ENCODE data around the gene ADRM1.

- TF ChIP-seq, protein P1, sequence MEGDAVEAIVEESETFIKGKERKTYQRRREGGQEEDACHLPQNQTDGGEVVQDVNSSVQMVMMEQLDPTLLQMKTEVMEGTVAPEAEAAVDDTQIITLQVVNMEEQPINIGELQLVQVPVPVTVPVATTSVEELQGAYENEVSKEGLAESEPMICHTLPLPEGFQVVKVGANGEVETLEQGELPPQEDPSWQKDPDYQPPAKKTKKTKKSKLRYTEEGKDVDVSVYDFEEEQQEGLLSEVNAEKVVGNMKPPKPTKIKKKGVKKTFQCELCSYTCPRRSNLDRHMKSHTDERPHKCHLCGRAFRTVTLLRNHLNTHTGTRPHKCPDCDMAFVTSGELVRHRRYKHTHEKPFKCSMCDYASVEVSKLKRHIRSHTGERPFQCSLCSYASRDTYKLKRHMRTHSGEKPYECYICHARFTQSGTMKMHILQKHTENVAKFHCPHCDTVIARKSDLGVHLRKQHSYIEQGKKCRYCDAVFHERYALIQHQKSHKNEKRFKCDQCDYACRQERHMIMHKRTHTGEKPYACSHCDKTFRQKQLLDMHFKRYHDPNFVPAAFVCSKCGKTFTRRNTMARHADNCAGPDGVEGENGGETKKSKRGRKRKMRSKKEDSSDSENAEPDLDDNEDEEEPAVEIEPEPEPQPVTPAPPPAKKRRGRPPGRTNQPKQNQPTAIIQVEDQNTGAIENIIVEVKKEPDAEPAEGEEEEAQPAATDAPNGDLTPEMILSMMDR (IDR thresholded peaks at IDR 0.05; ENCODE audit: low read depth, low read length) = no peak
- TF ChIP-seq EZH2phosphoT487 (IDR thresholded peaks at IDR 0.05; ENCODE audit: low read depth) = no peak
Measured at GRCh38 chr20:62348604-62349003, 45.8 kb downstream of the ADRM1 start.

Measured in OCI-LY3 (cell line).